DND-41 (cell line): Measurements from ENCODE around the gene SYT9.

Source experiments
- ATAC-seq: fragments of 200-7000 bp; cut with Tn5 transposase; 3 replicates; pipeline ENCODE4 v1.9.1; 2021; ENCODE audit warnings: low read depth; ENCODE audit not compliant: insufficient read depth
- DNase-seq: peaks from one replicate; pipeline ENCODE4 v3.0.0-alpha.2; 2020
- H2AFZ ChIP-seq: 2 replicates; pipeline ENCODE4 v1.6.0; 2012; ENCODE audit warnings: low read depth, low read length
- H3K27ac ChIP-seq: 2 replicates; pipeline ENCODE4 v1.5.1; 2012; ENCODE audit warnings: low read length, inconsistent platforms
- H3K27me3 ChIP-seq: fragments of 200-600 bp; sonication (generic); 2 replicates; pipeline ENCODE4 v1.6.0; 2012; ENCODE audit warnings: low read length, mild to moderate bottlenecking, inconsistent platforms; ENCODE audit not compliant: insufficient read depth, poor library complexity
- H3K36me3 ChIP-seq: 2 replicates; pipeline ENCODE4 v1.5.1; 2012; ENCODE audit warnings: low read length, inconsistent platforms; ENCODE audit not compliant: insufficient read depth
- H3K4me1 ChIP-seq: 2 replicates; pipeline ENCODE4 v1.5.1; 2012; ENCODE audit warnings: mild to moderate bottlenecking, low read length; ENCODE audit not compliant: insufficient read depth
- H3K4me2 ChIP-seq: 2 replicates; pipeline ENCODE4 v1.6.0; 2012; ENCODE audit warnings: mild to moderate bottlenecking, moderate library complexity, low read length, inconsistent platforms; ENCODE audit not compliant: insufficient read depth
- H3K4me3 ChIP-seq, 2 experiments: fragments of 200-600 bp in 1 of 2; shearing (Covaris generic) in 1 of 2; 2 replicates each; pipeline ENCODE4 v1.5.1; 2012 to 2016; ENCODE audit warnings: inconsistent platforms in 2 of 2, low read length in 2 of 2, mild to moderate bottlenecking in 2 of 2, low read depth in 1 of 2, moderate library complexity in 1 of 2
- H3K79me2 ChIP-seq: 2 replicates; pipeline ENCODE4 v1.6.0; 2012; ENCODE audit warnings: low read length, inconsistent platforms; ENCODE audit not compliant: insufficient read depth
- H3K9ac ChIP-seq: 2 replicates; pipeline ENCODE4 v1.6.0; 2012; ENCODE audit warnings: low read depth, mild to moderate bottlenecking, inconsistent platforms, low read length, moderate library complexity
- H3K9me3 ChIP-seq: 2 replicates; pipeline ENCODE4 v1.5.1; 2012; ENCODE audit warnings: low read length, moderate library complexity, mild to moderate bottlenecking, inconsistent platforms; ENCODE audit not compliant: insufficient read depth, severe bottlenecking
- H4K20me1 ChIP-seq: 2 replicates; pipeline ENCODE4 v1.6.0; 2012; ENCODE audit warnings: low read length; ENCODE audit not compliant: insufficient read depth
- EZH2 ChIP-seq: IDR thresholded peaks from 3 replicates; pipeline ENCODE4 v1.6.1; 2012; ENCODE audit warnings: borderline replicate concordance, low read depth, mild to moderate bottlenecking, moderate library complexity, low read length, inconsistent platforms; ENCODE audit not compliant: severe bottlenecking
- TF ChIP-seq, protein P1 (sequence below): IDR thresholded peaks from 2 replicates; pipeline ENCODE4 v1.5.1; 2012; ENCODE audit warnings: borderline replicate concordance, low read length, moderate library complexity, mild to moderate bottlenecking; ENCODE audit not compliant: poor library complexity, severe bottlenecking; ENCODE audit errors: extremely low read depth

Gene SYT9

DNA sequence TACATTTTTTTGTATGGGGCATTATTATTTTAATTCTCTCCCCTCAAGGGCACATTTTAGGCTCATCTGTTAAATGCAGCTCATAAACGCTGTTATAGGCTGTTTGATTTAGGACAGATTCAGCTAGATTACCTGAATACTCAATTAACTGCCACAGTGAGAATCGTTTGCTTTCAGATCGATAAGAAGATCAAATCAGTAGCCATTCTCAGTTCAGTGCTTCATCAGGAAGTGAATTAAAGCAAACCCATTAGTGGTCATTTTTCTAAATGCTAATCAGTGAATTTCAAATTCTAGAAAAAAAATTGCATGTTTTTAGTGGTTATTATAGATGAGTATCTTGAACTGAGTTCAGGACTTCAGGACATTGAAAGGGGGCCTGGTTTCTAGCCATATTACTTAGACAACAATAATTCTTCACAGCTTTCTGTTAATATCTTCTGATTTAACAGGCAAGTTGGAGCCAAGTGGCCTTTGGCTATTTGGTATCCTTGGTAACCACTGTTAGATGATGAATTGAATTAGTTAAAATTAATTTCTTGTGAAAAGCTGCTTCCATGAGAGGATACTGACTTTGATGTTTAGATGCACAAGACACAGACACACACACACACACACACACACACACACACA lies 18.6 kb downstream of the SYT9 start:
- H3K9me3 ChIP-seq, result no peaks in the 10 kb centered on the region
- no peak for TF ChIP-seq EZH2
- TF ChIP-seq, protein P1, sequence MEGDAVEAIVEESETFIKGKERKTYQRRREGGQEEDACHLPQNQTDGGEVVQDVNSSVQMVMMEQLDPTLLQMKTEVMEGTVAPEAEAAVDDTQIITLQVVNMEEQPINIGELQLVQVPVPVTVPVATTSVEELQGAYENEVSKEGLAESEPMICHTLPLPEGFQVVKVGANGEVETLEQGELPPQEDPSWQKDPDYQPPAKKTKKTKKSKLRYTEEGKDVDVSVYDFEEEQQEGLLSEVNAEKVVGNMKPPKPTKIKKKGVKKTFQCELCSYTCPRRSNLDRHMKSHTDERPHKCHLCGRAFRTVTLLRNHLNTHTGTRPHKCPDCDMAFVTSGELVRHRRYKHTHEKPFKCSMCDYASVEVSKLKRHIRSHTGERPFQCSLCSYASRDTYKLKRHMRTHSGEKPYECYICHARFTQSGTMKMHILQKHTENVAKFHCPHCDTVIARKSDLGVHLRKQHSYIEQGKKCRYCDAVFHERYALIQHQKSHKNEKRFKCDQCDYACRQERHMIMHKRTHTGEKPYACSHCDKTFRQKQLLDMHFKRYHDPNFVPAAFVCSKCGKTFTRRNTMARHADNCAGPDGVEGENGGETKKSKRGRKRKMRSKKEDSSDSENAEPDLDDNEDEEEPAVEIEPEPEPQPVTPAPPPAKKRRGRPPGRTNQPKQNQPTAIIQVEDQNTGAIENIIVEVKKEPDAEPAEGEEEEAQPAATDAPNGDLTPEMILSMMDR, result no peak
- H3K4me2 ChIP-seq, result no peak overlapping the region
- H3K9ac ChIP-seq, result no peak overlapping the region
- H4K20me1 ChIP-seq, result no peaks in the 10 kb centered on the region
- H2AFZ ChIP-seq, result no peak overlapping the region
- DNase-seq, result no peak
- no peak overlapping the region for H3K27ac ChIP-seq
- no peak overlapping the region for H3K4me3 ChIP-seq
- H3K27me3 ChIP-seq, result peaks cover 4% of the 10 kb centered on the region
- no peak for ATAC-seq
- H3K36me3 ChIP-seq, result no peaks in the 10 kb centered on the region
- no peaks in the 10 kb centered on the region for H3K4me1 ChIP-seq
- H3K79me2 ChIP-seq, result no peaks in the 10 kb centered on the region

DNA sequence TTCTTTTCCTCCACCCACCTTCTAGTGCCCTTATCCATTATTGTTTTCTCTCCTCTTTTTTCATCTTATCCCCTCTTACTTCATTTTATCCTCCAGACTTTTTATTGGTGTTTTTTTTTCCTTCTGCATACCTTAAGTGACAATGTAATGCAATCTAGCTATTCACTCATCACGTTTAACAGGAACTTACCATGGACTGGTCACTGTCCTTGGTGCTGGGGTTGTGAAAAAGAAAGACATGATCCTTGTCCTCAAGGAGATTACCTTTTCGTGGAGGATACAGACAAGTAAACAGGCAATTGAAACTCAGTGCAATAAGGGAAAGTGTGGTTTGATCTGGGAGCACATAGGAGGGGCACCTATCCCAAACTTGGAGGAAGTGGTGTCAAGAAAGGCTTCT lies 20.7 kb downstream of the SYT9 start:
- H3K4me3 ChIP-seq, result no peak overlapping the region
- no peak for DNase-seq
- H4K20me1 ChIP-seq, result no peaks in the 10 kb centered on the region
- H3K27ac ChIP-seq, result no peak overlapping the region
- H3K9me3 ChIP-seq, result no peaks in the 10 kb centered on the region
- TF ChIP-seq, protein P1, result no peak
- no peak for TF ChIP-seq EZH2
- H3K27me3 ChIP-seq, result peaks cover 4% of the 10 kb centered on the region
- H3K36me3 ChIP-seq, result no peaks in the 10 kb centered on the region
- no peaks in the 10 kb centered on the region for H3K79me2 ChIP-seq
- H3K4me1 ChIP-seq, result no peaks in the 10 kb centered on the region
- no peak for ATAC-seq
- no peak overlapping the region for H3K4me2 ChIP-seq
- no peak overlapping the region for H3K9ac ChIP-seq
- H2AFZ ChIP-seq, result no peak overlapping the region

DNA sequence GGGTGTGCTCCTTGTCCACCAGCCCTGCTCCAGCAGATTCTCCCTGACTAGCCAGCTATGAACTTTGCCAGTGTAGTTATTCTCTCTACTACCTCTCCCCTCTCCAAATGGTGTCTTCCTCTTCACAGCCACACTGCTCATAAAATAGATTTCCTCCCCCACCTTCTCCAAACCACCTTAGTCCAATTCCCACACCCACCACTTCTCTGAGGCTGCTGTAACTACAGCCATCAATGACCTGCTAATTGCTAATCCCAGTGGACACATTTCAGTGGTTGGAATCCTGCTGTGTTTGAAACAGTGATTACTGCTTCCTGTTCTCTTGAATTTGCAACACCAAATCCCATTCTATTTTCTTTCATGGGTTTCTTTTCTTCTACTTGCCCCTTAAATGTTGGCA lies 23.4 kb downstream of the SYT9 start:
- H3K4me2 ChIP-seq, result no peak overlapping the region
- peaks cover 7% of the 10 kb centered on the region for H3K27me3 ChIP-seq
- H3K27ac ChIP-seq, result no peak overlapping the region
- no peaks in the 10 kb centered on the region for H3K4me1 ChIP-seq
- TF ChIP-seq, protein P1, result no peak
- TF ChIP-seq EZH2, result no peak
- H2AFZ ChIP-seq, result no peak overlapping the region
- H3K4me3 ChIP-seq, result no peak overlapping the region
- no peaks in the 10 kb centered on the region for H3K79me2 ChIP-seq
- no peaks in the 10 kb centered on the region for H3K9me3 ChIP-seq
- H4K20me1 ChIP-seq, result no peaks in the 10 kb centered on the region
- DNase-seq (no peak), ATAC-seq (no peak)
- no peak overlapping the region for H3K9ac ChIP-seq
- no peaks in the 10 kb centered on the region for H3K36me3 ChIP-seq
